WTC11 (cell line): ENCODE results near the gene IMPDH1. TPM values are rescaled to one million over a fixed set of nuclear protein-coding genes. Genes with fewer than 3 reads are reported as not detected.

Source experiments
- ATAC-seq: fragments of 200-7000 bp; cut with Tn5 transposase; 2 replicates; pipeline ENCODE4 v1.10.0; 2021; ENCODE audit warnings: mild to moderate bottlenecking, moderate library complexity
- CTCF ChIA-PET: fragments of 300-600 bp; sonication (Branson Sonifier 250); formaldehyde crosslinking; loops from one replicate; lab custom pipeline; 2021; ENCODE audit warnings: antibody characterized with exemption; lab: Charles Lee
- POLR2A ChIA-PET: fragments of 350-600 bp; sonication (Branson Sonifier 250); formaldehyde crosslinking; loops from one replicate; lab custom pipeline; 2021; ENCODE audit warnings: antibody characterized with exemption; lab: Charles Lee
- DNase-seq: peaks from one replicate; pipeline ENCODE4 v3.0.0; 2021; ENCODE audit warnings: low spot score
- H3K27ac Mint-ChIP-seq: 2 replicates; pipeline ENCODE4 v1.8.0; 2021; ENCODE audit warnings: mixed read lengths
- H3K27me3 Mint-ChIP-seq: 2 replicates; pipeline ENCODE4 v1.8.0; 2021; ENCODE audit warnings: low read depth, mild to moderate bottlenecking, moderate library complexity, mixed read lengths
- H3K36me3 Mint-ChIP-seq: 2 replicates; pipeline ENCODE4 v1.8.0; 2021; ENCODE audit warnings: mixed read lengths
- H3K4me1 Mint-ChIP-seq: 2 replicates; pipeline ENCODE4 v1.8.0; 2022; ENCODE audit warnings: mixed read lengths
- H3K4me3 Mint-ChIP-seq: 2 replicates; pipeline ENCODE4 v1.8.0; 2021; ENCODE audit warnings: mild to moderate bottlenecking, moderate library complexity, mixed read lengths
- H3K9me3 Mint-ChIP-seq: 2 replicates; pipeline ENCODE4 v1.8.0; 2021; ENCODE audit warnings: mixed read lengths
- AR ChIP-seq: fragments of 250-450 bp; sonication (Bioruptor Pico); IDR thresholded peaks from 2 replicates; pipeline ENCODE4 v1.9.0; 2021; ENCODE audit warnings: mild to moderate bottlenecking
- CDX4 ChIP-seq: fragments of 250-450 bp; sonication (Bioruptor Pico); IDR thresholded peaks from 2 replicates; pipeline ENCODE4 v1.9.0; 2021; ENCODE audit warnings: moderate library complexity, mild to moderate bottlenecking, inconsistent platforms, borderline replicate concordance
- E2F4 ChIP-seq: sonication (generic); formaldehyde crosslinking; IDR thresholded peaks from 2 replicates; pipeline ENCODE4 v1.8.1; 2022; ENCODE audit warnings: low read depth, mild to moderate bottlenecking, moderate library complexity, missing genetic modification reagents, borderline replicate concordance
- GABPB1 ChIP-seq: sonication (generic); formaldehyde crosslinking; IDR thresholded peaks from 2 replicates; pipeline ENCODE4 v1.8.1; 2023; ENCODE audit warnings: mild to moderate bottlenecking, missing genetic modification reagents
- HMGA2 ChIP-seq: fragments of 250-450 bp; sonication (Bioruptor Pico); IDR thresholded peaks from 2 replicates; pipeline ENCODE4 v1.4.0; 2021; ENCODE audit warnings: mild to moderate bottlenecking, moderate library complexity
- HMGXB4 ChIP-seq: sonication (generic); formaldehyde crosslinking; IDR thresholded peaks from 2 replicates; pipeline ENCODE4 v1.8.1; 2023; ENCODE audit warnings: mild to moderate bottlenecking, moderate library complexity, missing genetic modification reagents
- JAZF1 ChIP-seq: fragments of 250-450 bp; sonication (Bioruptor Pico); IDR thresholded peaks from 2 replicates; pipeline ENCODE4 v1.9.0; 2021; ENCODE audit warnings: moderate library complexity, mild to moderate bottlenecking, inconsistent platforms
- MAX ChIP-seq: sonication (generic); formaldehyde crosslinking; IDR thresholded peaks from 2 replicates; pipeline ENCODE4 v1.8.0; 2022; ENCODE audit warnings: mild to moderate bottlenecking, missing genetic modification reagents
- MLX ChIP-seq: sonication (generic); formaldehyde crosslinking; IDR thresholded peaks from 2 replicates; pipeline ENCODE4 v1.8.1; 2023; ENCODE audit warnings: mild to moderate bottlenecking, missing genetic modification reagents, moderate library complexity
- NFATC4 ChIP-seq: fragments of 250-450 bp; sonication (Bioruptor Pico); IDR thresholded peaks from 2 replicates; pipeline ENCODE4 v1.9.0; 2021; ENCODE audit warnings: mild to moderate bottlenecking
- NR1H2 ChIP-seq: sonication (generic); formaldehyde crosslinking; IDR thresholded peaks from 2 replicates; pipeline ENCODE4 v1.9.0; 2021; ENCODE audit warnings: mild to moderate bottlenecking, moderate library complexity, missing genetic modification reagents
- SP1 ChIP-seq: sonication (generic); formaldehyde crosslinking; conservative IDR thresholded peaks from 2 replicates; pipeline ENCODE4 v1.8.1; 2022; ENCODE audit warnings: missing genetic modification reagents
- ZMAT4 ChIP-seq: fragments of 250-450 bp; sonication (Bioruptor Pico); IDR thresholded peaks from 2 replicates; pipeline ENCODE4 v1.9.0; 2021; ENCODE audit warnings: mild to moderate bottlenecking
- ZNF512 ChIP-seq: sonication (generic); formaldehyde crosslinking; IDR thresholded peaks from 2 replicates; pipeline ENCODE4 v1.8.1; 2022; ENCODE audit warnings: missing genetic modification reagents, borderline replicate concordance
- total RNA-seq: library from RNA; stranded (reverse); gene quantifications from 3 replicates; pipeline ENCODE4 v1.2.3, GENCODE V29; 2021

IMPDH1 gene
- total RNA-seq, 1 experiment from 2014 or later: 54.2 TPM

- TF ChIP-seq HMGXB4 (CRISPR knock-in tag): no peak
- TF ChIP-seq GABPB1 (CRISPR knock-in tag): no peak
- TF ChIP-seq CDX4 (CRISPR knock-in tag): no peak
- no peak for TF ChIP-seq JAZF1 (CRISPR knock-in tag)
- no peak for TF ChIP-seq ZMAT4 (CRISPR knock-in tag)
- no peak for TF ChIP-seq ZNF512 (CRISPR knock-in tag)
- no peak for TF ChIP-seq SP1 (CRISPR knock-in tag)
- TF ChIP-seq MLX (CRISPR knock-in tag): no peak
- no peak for TF ChIP-seq NFATC4 (CRISPR knock-in tag)
- no peak for TF ChIP-seq MAX (CRISPR knock-in tag)
- TF ChIP-seq E2F4 (CRISPR knock-in tag): no peak
- no peak for TF ChIP-seq NR1H2 (CRISPR knock-in tag)
Measured at GRCh38 chr7:128447941-128448564, 38.3 kb upstream of the IMPDH1 start (continued).

GRCh38 chr7:128446306-128446705 is 36.5 kb upstream of the IMPDH1 start:
- POLR2A ChIA-PET: no interaction called here
- no peaks in the 10 kb centered on the region for H3K9me3 Mint-ChIP-seq
- H3K4me1 Mint-ChIP-seq: peaks cover 4% of the 10 kb centered on the region; the same call in 1 of the 2 replicates
- CTCF ChIA-PET: interaction anchor here (1.1 kb wide), 2 partner anchors 13 to 15 kb away, joined by 3 to 4 read pairs; no protein-coding TSS in a partner anchor
- H3K27ac Mint-ChIP-seq: no peak overlapping the region
- ATAC-seq (no peak), DNase-seq (no peak)
- H3K36me3 Mint-ChIP-seq: no peaks in the 10 kb centered on the region
- no peak overlapping the region for H3K4me3 Mint-ChIP-seq
- peaks cover 3% of the 10 kb centered on the region; the same call in 1 of the 2 replicates for H3K27me3 Mint-ChIP-seq
- TF ChIP-seq HMGA2 (CRISPR knock-in tag): no peak
- TF ChIP-seq AR (CRISPR knock-in tag): no peak
- TF ChIP-seq GABPB1 (CRISPR knock-in tag): no peak
